SIG-M5 treated with dmso at 0.1 percent for 504 hours (cell line): ENCODE data around the gene DBN1.

Experiments used
- DNase-seq: peaks from one replicate; lab custom pipeline; 2025; ENCODE audit not compliant: unreplicated experiment; lab: John Stamatoyannopoulos, UW

DBN1 gene

DNA sequence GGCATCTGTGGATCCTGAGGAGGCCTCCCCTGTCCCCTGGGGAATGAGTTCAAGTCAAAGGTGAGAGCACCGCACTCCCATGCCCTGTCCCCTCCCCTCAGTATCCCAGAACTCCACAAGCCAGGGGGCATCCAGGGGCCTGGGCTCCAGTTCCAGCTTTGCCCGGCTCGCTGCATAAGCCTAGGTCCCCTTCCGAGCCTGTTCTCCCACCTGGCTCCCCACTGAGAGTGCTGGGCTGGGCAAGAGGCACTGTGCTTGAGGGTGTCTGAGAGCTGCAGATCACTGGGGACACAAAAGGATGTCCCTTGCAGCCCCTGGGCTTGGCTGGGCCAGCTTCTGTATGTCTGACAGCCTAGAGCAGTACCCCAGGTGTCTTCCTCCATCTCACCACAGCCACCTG lies 31.6 kb upstream of the DBN1 start:
- no peak for DNase-seq

DNA sequence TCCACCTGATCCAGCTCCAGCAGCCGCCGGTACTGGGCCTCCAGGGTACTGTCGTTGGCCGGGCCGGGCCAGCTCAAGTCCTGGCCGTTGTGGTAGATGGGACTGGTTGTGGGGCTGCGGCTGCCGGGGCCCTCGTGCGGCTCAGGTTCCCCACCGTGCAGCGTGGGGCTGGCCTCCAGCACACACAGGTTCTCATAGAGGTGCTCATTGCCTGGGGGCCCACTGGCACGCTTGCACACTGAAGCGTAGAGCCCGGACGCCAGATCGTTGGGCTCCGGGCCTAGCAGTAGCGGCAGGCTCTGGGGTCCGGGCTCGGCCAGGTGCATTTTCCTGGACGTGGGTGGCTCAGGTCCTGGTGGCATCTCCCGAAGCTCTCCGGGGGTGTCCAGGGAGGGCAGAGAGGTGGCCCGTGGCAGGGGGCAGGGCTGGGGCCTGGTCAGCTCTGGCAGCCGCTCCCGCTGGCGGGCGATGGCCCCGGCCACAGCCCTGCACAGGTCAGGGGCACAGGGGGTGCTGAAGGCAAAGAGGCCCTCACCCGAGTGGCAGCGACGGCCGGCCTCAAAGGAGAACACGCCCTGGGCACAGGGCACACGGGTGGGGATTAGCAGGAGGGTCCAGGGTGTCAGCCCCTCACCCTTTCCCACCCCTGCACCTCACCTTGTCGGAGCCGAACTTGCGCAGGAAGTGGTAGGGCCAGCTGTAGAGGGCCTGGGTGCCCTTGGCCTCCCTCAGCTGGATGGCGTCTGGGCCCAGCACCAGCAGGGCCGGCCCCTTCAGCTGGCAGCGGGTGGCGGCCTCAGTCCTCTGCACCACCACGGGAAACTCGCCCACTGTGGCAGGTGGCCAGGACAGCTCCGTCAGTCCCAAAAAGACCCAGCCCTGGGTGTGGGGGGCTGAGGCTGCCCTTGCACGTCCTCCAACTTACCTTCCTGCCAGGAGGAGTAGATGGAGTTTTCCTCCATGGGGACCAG lies 30.9 kb upstream of the DBN1 start:
- no peak for DNase-seq

DNA sequence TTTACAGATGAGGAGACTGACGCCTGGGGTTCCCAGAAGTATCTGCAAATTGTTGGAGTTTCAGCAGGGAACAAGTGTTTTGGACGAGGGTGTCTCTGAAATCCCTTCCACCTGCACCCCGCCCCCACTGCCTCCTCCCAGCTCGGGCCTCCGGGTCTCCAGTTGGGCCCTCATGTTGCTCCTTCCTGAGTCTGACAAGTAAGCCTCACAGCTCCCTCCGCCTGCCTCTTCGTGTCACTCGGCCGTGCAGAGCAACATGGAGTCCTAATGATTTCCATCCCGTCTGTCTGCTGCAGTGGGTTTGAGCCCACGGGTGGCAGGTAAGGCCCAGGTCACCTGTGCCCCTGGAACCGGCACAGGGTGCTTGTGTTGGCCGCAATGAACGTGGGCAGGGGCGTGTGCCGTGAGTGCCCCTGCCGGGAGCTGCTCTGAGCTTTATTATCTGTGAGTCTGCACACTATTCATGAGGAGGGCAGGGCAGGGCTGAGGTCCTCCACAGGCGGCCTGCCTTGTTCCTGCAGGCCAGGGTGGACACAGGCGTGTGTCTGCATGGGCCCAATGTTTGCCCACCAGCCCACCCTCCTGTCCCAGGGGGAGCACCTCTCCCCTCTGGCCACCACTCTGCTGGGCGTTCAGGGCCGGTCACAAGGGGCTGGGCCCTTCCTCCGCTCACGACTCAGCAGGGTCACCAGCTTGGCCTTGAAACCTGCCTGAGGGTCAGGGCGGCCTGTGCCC lies 30.1 kb upstream of the DBN1 start:
- DNase-seq, result no peak

DNA sequence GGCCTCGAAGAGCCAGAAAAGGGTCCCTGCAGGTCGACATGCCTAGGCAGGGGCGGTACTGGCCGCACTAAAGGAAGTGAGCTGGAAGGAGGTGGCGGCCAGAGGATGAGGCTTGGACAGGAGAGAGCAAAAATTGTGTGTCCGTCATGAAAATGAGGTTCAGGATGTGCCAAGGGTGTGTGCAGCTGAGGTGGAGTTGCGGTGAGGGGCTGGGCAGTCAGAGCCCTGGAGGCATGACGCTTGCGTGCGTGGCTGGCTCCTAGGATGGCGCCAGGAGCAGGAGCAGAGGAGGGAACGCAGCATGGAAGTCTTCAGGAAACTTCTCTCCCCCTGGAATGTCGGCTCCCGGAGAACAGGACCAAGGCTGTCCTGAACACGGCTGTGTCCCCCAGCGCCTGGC lies 29.5 kb upstream of the DBN1 start:
- DNase-seq, result no peak

DNA sequence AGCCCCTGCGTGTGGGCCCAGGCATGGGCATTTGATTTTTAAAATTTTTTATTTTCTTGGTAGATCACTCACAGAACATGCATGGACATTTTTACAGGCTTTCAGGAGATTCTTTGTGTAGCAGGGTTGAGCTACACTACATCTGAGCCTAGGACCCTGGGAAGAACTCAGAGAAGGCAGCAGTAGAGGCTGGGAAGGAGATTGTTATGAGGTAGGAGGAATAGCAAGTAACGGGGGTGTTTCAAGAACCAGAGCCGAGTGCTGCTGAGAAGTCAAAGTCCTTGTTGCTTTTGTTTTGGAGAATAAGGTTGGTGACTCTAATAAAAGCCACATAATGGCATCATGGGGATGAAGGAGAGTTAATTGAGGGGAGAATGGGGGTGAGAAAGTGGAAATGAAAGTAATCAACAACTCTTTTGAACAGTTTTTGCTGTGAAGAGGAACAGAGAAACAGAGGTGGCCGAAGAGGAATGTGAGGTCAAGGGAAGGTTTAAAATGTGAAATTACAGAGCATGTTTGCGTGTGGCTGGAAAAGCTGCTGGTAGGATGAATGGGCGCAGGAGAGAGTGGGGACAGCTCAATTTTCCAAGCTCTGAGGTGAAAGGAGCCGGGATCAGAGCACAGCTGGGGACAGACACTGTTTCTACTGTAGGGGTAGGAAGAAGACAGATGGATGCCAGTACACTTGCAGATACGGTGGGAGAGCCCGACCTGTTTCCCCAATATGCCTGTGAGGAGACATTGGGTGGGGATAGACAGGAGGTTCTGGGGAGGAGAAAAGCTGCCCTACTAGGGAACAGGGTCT lies 28.6 kb upstream of the DBN1 start:
- DNase-seq, result peak; percentile 70

DNA sequence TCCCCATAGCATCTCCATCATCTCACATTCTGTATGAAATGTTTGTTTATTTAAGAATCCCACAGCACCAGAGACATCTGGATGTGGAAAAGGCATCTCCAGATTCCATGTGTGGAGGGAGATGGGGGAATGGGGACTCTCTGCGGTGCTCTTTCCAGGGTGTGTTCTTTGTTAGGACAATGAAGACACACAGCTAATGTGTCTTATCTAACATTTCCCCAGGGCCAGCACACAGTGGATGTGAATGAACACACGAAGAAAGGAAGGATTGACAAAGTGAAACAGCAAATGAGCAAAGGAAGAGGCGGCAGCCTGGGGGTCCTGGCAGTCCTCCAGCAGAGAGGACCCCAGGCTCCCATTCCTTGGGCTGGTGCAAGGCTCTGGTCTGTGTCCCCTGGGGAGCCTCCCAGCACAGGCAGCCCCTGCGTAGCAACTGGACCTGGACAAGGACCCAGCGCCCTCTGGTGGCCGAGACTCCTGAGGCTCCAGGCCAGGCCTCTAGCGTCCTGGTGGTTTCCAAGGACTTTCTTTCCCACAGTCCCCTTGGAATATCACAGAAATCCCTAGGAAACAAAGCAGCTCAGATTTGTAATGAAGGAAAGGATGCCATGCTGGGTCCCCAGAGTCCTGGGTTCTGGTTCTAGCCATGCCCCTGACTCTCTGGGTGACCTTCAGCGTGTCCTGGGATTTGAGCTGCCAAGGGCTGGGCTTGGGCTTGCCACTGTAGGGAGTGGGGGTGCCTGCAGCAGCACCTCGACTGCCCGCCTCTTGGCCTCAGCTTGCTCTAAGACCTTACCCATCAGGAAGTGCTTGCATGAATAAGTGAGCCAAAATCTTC lies 27.5 kb upstream of the DBN1 start:
- DNase-seq, result peak; percentile 74

DNA sequence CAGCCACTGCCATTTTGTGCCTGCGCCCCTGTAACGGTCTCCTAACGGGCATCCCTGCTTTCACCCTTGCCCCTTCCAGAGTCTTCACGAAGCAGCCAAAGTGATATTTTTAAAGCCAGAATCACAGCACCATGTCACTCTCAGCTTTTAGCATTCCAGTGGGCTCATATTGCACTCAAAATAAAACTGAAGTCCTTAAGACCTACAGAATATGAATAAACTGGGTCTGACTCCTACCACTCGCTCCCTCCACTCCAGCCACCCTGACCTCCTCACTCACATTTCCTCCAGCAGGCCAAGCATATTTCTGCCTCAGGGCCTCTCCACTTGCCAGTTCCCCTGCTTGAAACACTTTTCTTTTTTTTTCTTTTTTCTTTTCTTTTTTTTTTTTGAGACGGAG lies 26.4 kb upstream of the DBN1 start:
- no peak for DNase-seq

DNA sequence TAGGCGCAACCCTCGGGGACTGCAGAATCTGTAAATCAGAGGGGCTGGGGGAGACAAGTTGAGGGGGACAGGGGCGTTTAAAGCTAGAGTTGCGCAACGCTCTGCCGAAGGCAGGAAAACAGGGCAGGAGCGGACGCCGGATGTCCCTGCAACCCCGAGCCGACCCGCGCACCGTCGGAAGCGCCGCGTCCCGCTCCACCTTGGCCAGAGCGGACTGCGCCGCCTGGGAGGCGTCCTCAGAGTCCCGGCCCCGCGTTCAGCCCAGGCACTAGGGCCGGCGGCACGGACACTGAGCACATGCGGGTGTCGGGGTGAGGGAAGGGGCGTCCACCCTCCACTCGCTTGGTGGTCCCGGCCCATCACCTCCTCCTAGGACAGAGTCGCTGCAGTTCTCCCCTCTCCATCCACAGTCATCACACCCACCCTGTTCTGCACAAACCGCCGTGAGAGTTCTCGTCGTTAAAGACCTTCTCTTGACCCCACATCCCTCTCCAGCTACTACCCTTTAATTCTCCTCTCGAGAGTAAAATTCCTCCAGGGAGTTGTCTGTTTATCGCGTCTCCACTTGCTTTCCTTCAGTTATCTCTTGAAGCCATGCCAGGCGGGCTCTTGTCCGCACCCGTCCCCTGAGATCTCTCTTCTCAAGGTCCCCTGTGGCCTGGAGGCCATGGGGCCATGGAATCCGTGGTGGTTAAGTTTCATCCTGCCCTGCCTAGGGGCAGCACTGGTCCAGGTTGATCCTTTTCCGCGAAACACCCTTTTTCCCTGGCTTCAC lies 24.8 kb upstream of the DBN1 start:
- DNase-seq, result no peak

DNA sequence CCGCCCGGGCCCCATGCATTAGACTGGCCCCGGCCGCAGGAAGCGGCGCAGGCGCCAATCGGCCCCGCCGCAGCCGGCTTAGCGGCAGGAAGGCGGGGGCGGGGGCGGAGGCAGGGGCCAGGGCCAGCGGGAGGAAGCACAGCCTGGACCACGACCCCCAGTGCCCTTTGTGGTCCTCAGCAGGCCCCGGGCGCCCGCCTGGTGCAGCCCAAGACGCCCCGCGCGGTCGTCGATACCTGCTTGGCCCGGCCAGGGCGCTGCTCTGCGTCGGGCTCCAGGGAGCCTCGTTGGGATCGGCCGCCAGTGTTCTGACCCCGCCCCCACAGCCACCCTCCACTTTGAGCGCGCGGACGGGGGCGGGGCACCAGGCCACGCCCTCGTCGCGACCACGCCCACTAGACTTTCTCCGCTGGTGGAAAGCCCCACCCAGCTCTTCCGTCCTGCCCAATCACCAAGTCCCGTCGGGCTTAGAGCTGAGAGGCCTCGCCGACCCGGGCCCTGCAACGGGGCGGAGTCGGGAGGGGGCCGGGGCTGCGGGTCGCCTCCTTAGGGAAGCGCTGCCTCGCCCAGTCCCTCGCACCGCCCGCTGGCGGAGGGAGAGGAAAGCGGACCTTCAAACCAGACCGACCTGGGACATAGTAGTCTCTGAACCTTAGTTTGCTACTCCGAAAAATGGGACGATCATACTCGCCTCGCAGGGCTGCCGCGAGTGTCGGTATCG lies 24.0 kb upstream of the DBN1 start, which contains the start of gene PDLIM7:
PDLIM7 (minus strand) TSS at position 313 of the 721 bp plus-strand sequence. CDS start 1,092 bp downstream, outside the sequence.
- DNase-seq, result peak; percentile 96

DNA sequence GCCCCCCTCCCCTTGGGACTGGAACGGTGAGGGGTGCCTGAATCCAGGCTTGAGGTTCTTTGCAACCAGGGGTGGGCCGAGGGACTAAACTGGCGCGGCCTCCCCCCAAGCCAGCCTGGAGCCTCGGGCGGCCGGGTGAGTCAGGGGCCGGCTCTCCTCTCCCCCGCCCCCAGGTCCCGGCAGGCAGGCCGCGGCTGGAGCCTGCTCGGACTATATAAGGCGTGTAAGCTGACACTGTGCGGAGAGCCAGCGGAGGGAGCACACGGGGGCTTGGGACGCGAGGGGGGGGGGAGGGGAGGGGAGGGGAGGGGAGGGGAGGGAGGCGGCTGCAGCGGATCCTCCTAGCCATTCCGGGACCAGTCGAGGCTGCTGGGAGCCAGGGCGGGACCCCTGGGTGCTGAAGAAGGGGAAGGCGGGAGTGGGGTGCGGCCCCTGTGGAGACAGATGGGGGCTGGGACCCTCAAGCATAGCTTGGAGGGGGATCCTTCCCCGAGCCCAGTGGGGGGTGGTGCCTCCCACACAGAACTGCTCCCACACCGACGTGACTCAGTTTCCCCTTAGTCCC lies 23.4 kb upstream of the DBN1 start:
- no peak for DNase-seq

DNA sequence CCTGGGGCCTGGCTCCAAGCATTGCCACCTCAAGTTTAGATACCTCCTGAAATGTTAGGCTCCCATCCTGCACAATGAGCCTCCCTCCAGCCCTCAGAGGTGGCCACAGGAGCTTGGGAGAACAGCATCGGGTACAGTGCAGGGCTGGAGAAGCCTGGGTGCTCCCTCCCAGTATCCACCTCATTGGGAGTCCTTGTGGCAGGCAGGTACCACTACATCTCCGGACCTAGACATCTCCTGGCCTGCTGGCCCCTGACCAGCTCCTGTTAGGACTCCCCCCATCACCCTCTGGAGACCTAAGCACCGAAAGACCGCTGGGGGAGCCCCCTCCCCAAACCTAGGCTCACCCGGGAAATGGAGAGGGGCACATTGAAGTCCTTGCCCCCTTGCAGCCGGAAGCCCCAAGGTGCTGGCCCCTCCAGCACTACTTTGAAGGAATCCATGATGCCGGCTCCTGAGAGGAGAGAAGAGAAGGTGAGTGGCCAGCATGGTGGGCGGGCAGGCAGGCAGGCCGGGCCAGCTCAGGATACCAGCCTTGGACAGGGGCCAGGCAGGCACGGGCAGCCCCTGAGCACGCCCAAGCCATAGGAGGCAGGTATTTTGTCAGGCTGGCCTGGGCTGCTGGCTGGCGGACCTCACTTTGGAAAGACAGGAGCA lies 22.8 kb upstream of the DBN1 start:
- DNase-seq, result peak; percentile 29

DNA sequence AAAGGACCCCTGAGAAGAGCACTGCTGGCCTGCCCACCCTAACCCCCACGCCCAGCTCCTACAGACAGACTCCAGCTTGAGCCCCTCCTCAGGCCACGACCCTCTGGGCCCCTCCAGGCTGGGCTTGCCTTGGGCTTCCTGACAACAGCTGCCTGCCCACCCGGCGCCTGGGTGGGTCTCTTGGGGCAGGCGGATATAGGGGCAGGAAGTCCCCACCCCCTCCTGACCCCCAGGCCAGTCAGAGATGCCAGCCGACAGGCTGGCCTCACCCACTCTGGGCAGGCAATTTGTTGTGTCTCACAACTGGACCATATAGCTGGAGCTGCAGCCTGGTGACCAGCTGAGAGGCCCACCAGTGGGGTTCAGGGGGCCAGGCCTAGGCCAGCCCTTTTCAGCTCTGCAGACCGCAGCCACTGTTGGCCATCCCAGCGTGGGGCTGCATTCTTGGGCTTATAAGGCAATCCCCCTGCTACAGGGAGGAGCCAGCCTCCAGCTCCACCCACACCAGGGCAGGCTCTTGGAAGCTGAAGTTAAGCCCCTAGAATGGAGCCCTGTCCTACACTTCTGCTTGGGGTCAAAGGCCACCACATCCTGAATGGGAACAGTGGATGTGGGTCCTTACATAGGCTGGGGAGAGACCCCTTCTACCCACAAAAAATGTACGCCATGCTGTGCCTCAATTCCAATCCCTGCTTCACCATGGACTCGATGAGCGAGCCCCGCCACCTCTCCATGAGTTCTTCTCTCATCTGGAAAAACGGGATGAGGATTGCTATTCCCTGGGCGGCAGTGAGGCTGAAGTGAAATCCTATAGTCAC lies 22.0 kb upstream of the DBN1 start:
- peak; percentile 56 for DNase-seq

DNA sequence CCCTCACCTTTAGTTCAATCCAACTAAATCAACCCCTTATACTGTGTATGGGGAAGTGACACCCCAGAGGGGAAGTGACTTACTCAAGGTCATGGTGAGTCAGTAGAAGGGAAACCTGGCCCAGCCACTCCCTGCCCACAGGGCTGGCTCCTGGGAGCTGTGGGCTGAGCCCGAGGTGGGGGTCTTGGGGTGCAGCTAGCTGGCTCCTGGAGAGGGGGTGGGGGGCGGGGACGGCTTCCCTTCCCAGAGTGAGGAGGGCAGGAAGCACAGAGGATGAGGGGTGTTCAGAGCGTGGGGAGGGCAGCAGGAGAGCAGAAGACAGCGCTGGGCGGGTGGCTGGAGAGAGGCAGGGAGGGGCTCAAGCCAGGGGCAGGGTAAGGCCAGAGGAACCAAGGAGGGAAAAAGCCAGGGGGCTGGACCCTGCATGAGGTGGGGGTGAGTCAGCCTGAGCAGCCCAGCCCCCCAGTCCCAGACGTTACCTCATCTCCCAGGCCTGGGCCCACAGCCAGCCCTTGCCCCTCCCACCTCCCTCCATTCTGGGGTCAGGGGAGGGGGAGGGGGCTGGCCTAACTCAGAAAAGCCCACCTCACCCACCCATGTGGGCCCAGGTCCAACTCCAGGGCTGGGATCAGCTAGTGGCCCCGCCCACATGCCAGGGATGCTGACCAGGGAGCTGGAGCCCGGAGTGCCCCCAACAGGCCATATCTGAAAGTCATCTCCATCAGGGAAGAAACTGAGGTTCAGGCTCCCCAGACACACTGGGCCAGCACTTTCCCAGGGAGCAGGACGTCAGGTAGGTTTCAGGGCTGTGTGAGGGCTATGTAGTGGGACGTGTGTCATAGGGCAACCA lies 21.1 kb upstream of the DBN1 start:
- peak; percentile 89 for DNase-seq

DNA sequence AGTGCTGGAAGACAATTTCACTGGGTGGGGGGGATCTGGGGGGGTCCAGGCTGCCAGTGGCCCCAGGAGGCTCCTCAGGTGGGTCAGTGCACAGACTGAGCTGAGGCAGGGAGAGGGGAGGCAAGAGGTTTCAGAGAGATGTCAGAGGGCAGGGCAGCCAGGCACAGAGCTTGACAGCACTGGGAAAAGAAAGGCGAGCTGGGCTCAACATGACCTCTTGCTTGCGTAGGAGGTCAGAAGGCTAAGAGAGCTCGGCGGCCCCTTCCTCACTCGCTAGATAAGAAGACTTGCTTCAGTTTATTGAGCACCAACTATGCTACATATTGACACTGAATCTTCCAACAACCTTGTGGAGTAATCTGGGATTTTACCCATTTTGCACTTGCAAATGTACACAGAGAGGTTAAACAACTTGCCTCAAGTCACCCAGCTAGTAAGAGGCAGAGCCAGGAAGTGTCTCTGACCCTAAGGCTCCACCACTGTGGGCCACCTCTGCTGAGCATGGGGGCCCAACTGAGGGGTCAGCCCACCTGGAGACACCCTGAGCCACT lies 20.4 kb upstream of the DBN1 start:
- DNase-seq, result no peak

DNA sequence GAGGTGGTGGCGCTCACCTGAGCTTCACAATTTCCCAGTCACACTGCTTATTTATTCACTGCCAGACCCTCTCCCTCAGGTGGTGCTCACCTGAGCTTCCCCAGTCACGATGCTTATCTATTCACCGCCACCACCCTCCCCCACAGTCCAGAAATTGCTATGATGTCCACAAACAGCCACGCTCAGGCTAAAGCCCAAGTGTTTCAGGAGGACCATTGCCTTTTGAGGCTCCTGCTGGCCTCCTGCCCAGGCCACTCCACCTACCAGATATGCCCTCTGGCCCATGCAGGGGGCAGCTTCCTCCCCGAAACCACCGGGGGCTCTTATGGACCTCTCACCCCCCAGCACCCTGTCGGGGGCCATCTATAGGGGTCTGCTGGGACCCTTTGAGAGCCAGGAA lies 19.4 kb upstream of the DBN1 start:
- DNase-seq, result no peak
